GM21360 (cell line): ENCODE results near the gene ABCC9.

ENCODE experiments used
- ATAC-seq: cut with Tn5 transposase; IDR thresholded peaks from one replicate; pipeline ENCODE4 v1.9.1; 2021; ENCODE audit warnings: mild to moderate bottlenecking, moderate library complexity; ENCODE audit not compliant: unreplicated experiment

The ABCC9 gene

GRCh38 chr12:21776175-21776574 is 165.1 kb downstream of the ABCC9 start:
- no peak for ATAC-seq

GRCh38 chr12:21775133-21775820 is 165.9 kb downstream of the ABCC9 start:
- no peak for ATAC-seq

- ATAC-seq = no peak
These were observed 166.7 kb downstream of the ABCC9 start, which contains the start of gene KCNJ8 for GRCh38 chr12:21774358-21775132. TSS of gene KCNJ8 (minus strand) at chr12:21774706. CDS start at chr12:21773616, 1,090 bp downstream.

GRCh38 chr12:21773806-21774205 is 167.4 kb downstream of the ABCC9 start:
- no peak for ATAC-seq

GRCh38 chr12:21773263-21773741 is 167.9 kb downstream of the ABCC9 start:
- no peak for ATAC-seq

GRCh38 chr12:21771311-21771710 is 169.9 kb downstream of the ABCC9 start:
- no peak for ATAC-seq

GRCh38 chr12:21769307-21769706 is 171.9 kb downstream of the ABCC9 start:
- ATAC-seq = no peak

GRCh38 chr12:21766403-21766802 is 174.8 kb downstream of the ABCC9 start:
- ATAC-seq = no peak

GRCh38 chr12:21764950-21765349 is 176.3 kb downstream of the ABCC9 start:
- ATAC-seq = no peak

- ATAC-seq = no peak
These were observed 177.2 kb downstream of the ABCC9 start for GRCh38 chr12:21764065-21764464.

- ATAC-seq = no peak
These were observed 177.7 kb downstream of the ABCC9 start for GRCh38 chr12:21763531-21763930.

GRCh38 chr12:21759737-21760136 is 181.5 kb downstream of the ABCC9 start:
- ATAC-seq = no peak

GRCh38 chr12:21757735-21758134 is 183.5 kb downstream of the ABCC9 start:
- no peak for ATAC-seq

GRCh38 chr12:21756699-21757098 is 184.5 kb downstream of the ABCC9 start:
- ATAC-seq = no peak

GRCh38 chr12:21751517-21751916 is 189.7 kb downstream of the ABCC9 start:
- ATAC-seq = no peak
